A549 treated with dexamethasone at 1 μM for 4 hours (cell line): Measurements from ENCODE around the gene ZNF716. TPM values are rescaled to one million over a fixed set of nuclear protein-coding genes. Genes with fewer than 3 reads are reported as not detected.

ENCODE experiments used
- total RNA-seq: library from RNA; stranded (reverse); fragments of 200-300 nt; extraction: Qiagen RNA extraction; gene quantifications from 5 replicates; pipeline ENCODE4 v1.2.3, GENCODE V29; 2022

ZNF716 gene
- not detected in 5 replicates for total RNA-seq

DNA sequence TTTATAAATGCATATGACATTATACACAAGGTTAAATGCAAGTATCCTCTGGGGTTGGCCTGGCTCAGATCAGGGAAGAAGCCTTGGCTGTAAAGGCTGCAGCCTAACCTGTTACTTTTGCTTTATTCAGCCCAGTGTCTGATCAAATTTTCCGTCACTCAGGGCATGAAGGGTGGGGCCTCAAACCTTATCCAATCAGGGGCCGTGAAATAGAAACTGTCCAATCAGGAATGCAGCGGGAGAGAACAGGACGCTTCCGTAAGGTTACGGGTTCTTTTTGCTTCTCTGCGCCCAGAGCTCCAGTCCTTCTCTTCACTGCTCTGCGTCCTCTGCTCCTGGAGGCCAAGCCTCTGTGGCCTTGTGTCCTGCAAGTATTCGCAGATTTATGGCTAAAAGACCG lies at the start of gene ZNF716:
TSS of gene ZNF716 (plus strand) at position 274 of the 400 bp plus-strand sequence. CDS start at position 386, 112 bp downstream.

